NCI-H446 treated with DMSO at 0.1 percent for 48 hours (cell line): Measurements from ENCODE around the gene PPP4R2.
A peak's percentile ranks its signal among the peaks of the same experiment; 100 is the strongest.

Experiments used
- DNase-seq: peaks from one replicate; lab custom pipeline; 2025; lab: John Stamatoyannopoulos, UW

PPP4R2 gene

GRCh38 chr3:73114711-73115110, 118.1 kb downstream of the PPP4R2 start:
- peak; percentile 52 for DNase-seq

GRCh38 chr3:73115806-73116205, 119.2 kb downstream of the PPP4R2 start:
- DNase-seq: no peak
